CD14-positive monocyte (primary cell): ENCODE measurements around the gene TECPR2. TPM values are rescaled to one million over a fixed set of nuclear protein-coding genes. Genes with fewer than 3 reads are reported as not detected.

Source experiments
- DNase-seq, 3 donors: peaks; one replicate each; pipeline ENCODE4 v3.0.0-alpha.2; 2011 to 2022
- H2AFZ ChIP-seq: 2 replicates; pipeline ENCODE4 v1.6.0; 2012; ENCODE audit warnings: mild to moderate bottlenecking, low read depth, low read length, inconsistent platforms; ENCODE audit not compliant: insufficient read depth, poor library complexity, severe bottlenecking
- H3K27ac ChIP-seq, 2 donors: 1 replicate in 1 of 2; 2 replicates in 1 of 2; pipeline ENCODE4 v1.5.1; 2012 to 2013; ENCODE audit warnings: low read length in 2 of 2, control low read depth in 1 of 2, inconsistent platforms in 1 of 2, low read depth in 1 of 2, mild to moderate bottlenecking in 1 of 2
- H3K27me3 ChIP-seq, 2 donors: one replicate each; pipeline versions ENCODE4 v1.6.0 to v1.6.1; 2011 to 2013; ENCODE audit warnings: low read length in 2 of 2; ENCODE audit not compliant: control insufficient read depth in 2 of 2, insufficient read depth in 2 of 2
- H3K36me3 ChIP-seq, 2 donors: replicated peaks in 1 of 2; 1 replicate in 1 of 2; 2 replicates in 1 of 2; pipeline versions ENCODE4 v1.5.1 to v1.6.1; 2012 to 2013; ENCODE audit warnings: low read length in 2 of 2, control low read depth in 1 of 2, inconsistent platforms in 1 of 2, mild to moderate bottlenecking in 1 of 2; ENCODE audit not compliant: insufficient read depth in 2 of 2, control insufficient read depth in 1 of 2
- H3K4me1 ChIP-seq, 2 donors: 1 replicate in 1 of 2; 2 replicates in 1 of 2; pipeline versions ENCODE4 v1.5.1 to v1.6.1; 2012 to 2013; ENCODE audit warnings: low read length in 2 of 2, control low read depth in 1 of 2, inconsistent platforms in 1 of 2, mild to moderate bottlenecking in 1 of 2, moderate library complexity in 1 of 2; ENCODE audit not compliant: insufficient read depth in 2 of 2, control insufficient read depth in 1 of 2
- H3K4me2 ChIP-seq: replicated peaks from 2 replicates; pipeline ENCODE3; 2012; ENCODE audit warnings: low read length, moderate library complexity, mild to moderate bottlenecking; ENCODE audit not compliant: poor library complexity, severe bottlenecking; ENCODE audit errors: extremely low read depth
- H3K4me3 ChIP-seq, 3 experiments: fragments of 200-600 bp in 1 of 3; sonication (generic) in 1 of 3; replicated peaks in 1 of 3; 1 replicate in 2 of 3; 2 replicates in 1 of 3; pipeline ENCODE4 v1.5.1; 2011 to 2013; ENCODE audit warnings: low read length in 3 of 3, mild to moderate bottlenecking in 3 of 3, control low read depth in 2 of 3, low read depth in 2 of 3, inconsistent platforms in 1 of 3, moderate library complexity in 1 of 3
- H3K79me2 ChIP-seq: 2 replicates; pipeline ENCODE4 v1.6.0; 2012; ENCODE audit warnings: mild to moderate bottlenecking, control low read depth, inconsistent platforms, low read length, moderate library complexity; ENCODE audit not compliant: insufficient read depth
- H3K9ac ChIP-seq: 2 replicates; pipeline ENCODE4 v1.6.0; 2017; ENCODE audit warnings: low read length, mild to moderate bottlenecking; ENCODE audit not compliant: insufficient read depth, poor library complexity, severe bottlenecking
- H3K9me3 ChIP-seq, 2 donors: replicated peaks in 1 of 2; 1 replicate in 1 of 2; 2 replicates in 1 of 2; pipeline versions ENCODE4 v1.5.1 to v1.6.1; 2012 to 2013; ENCODE audit warnings: low read length in 2 of 2, control low read depth in 1 of 2; ENCODE audit not compliant: control insufficient read depth in 1 of 2, insufficient read depth in 1 of 2
- H4K20me1 ChIP-seq: 2 replicates; pipeline ENCODE4 v1.6.0; 2012; ENCODE audit warnings: mild to moderate bottlenecking, low read length, control low read depth, moderate library complexity; ENCODE audit not compliant: insufficient read depth
- H3K27ac Mint-ChIP-seq, 7 donors: one replicate each; pipeline ENCODE4 v1.8.0; 2020; ENCODE audit warnings: mild to moderate bottlenecking in 7 of 7, mixed read lengths in 7 of 7, moderate library complexity in 6 of 7, inconsistent platforms in 2 of 7
- H3K27me3 Mint-ChIP-seq, 3 donors: one replicate each; pipeline ENCODE4 v1.8.0; 2021 to 2022; ENCODE audit warnings: low read depth in 3 of 3, mild to moderate bottlenecking in 3 of 3, mixed read lengths in 3 of 3, moderate library complexity in 3 of 3, inconsistent platforms in 1 of 3
- H3K36me3 Mint-ChIP-seq, 2 donors: one replicate each; pipeline ENCODE4 v1.8.0; 2020; ENCODE audit warnings: mixed read lengths in 2 of 2, inconsistent platforms in 1 of 2, mild to moderate bottlenecking in 1 of 2
- H3K4me1 Mint-ChIP-seq: one replicate; pipeline ENCODE4 v1.8.0; 2020; ENCODE audit warnings: mild to moderate bottlenecking, mixed read lengths
- H3K4me3 Mint-ChIP-seq, 2 donors: one replicate each; pipeline ENCODE4 v1.8.0; 2020; ENCODE audit warnings: mild to moderate bottlenecking in 2 of 2, mixed read lengths in 2 of 2, moderate library complexity in 1 of 2
- H3K9me3 Mint-ChIP-seq, 7 donors: one replicate each; pipeline ENCODE4 v1.8.0; 2020 to 2022; ENCODE audit warnings: mixed read lengths in 7 of 7, mild to moderate bottlenecking in 6 of 7, moderate library complexity in 6 of 7, inconsistent platforms in 2 of 7
- CTCF ChIP-seq: fragments of 200-600 bp; IDR thresholded peaks from one replicate; pipeline ENCODE4 v1.8.0; 2022; ENCODE audit warnings: antibody characterized with exemption, mild to moderate bottlenecking
- WGBS: methylation state at CpG from one replicate; pipeline ENCODE4 v1.1.5; 2013; ENCODE audit warnings: missing lambda C conversion rate; ENCODE audit not compliant: insufficient coverage; 5-methylcytosine and 5-hydroxymethylcytosine counted together
- intact Hi-C, 2 donors: fragments of 100-400 bp; cut with micrococcal nuclease; formaldehyde crosslinking; loops; one replicate each; pipeline versions ENCODE4 v1.15.0 to v1.15.1; 2023
- polyA plus RNA-seq, 3 donors: library from polyadenylated mRNA; depleted of rRNA in 1 of 3; unstranded in 2 of 3; stranded (reverse) in 1 of 3; fragments of 300-500 nt in 2 of 3; fragments of >200 nt in 1 of 3; fragmentation: Illumina TruSeq in 2 of 3; gene quantifications; 1 replicate in 2 of 3; 2 replicates in 1 of 3; pipeline ENCODE4 v1.2.3, GENCODE V29; 2012 to 2021

TECPR2 gene
- polyA plus RNA-seq, 3 donors, result 2.8 to 10.4 (median 6.4) TPM

GRCh38 chr14:102316743-102317563, 45.8 kb upstream of the TECPR2 start:
- Histone ChIP-seq H3K36me3 (no peaks in the 10 kb centered on the region), H3K4me1 (peaks cover 52 to 59% of the 10 kb centered on the region in 2 donors), H2AFZ (peak overlapping the region; percentile 92), H3K9me3 (no peaks in the 10 kb centered on the region), H3K79me2 (no peaks in the 10 kb centered on the region), H3K27ac (peak overlapping the region; percentile 51 to 74), H3K4me2 (peak overlapping the region; percentile 92), H4K20me1 (no peaks in the 10 kb centered on the region), H3K27me3 (no peaks in the 10 kb centered on the region), H3K9ac (peak overlapping the region; percentile 50), H3K4me3 (peak overlapping the region; percentile 72 to 82 (median 77))
- WGBS, result under 1% methylated on average over 53 of the region's 54 CpGs
- Mint-ChIP-seq H3K27me3 (peaks cover 3 to 7% (median 4%) of the 10 kb centered on the region in 3 donors), H3K4me3 (peak overlapping the region; percentile 88 to 95), H3K27ac (peak overlapping the region; percentile 73 to 92 (median 89)), H3K36me3 (no peaks in the 10 kb centered on the region), H3K9me3 (no peaks in the 10 kb centered on the region), H3K4me1 (peaks cover 51% of the 10 kb centered on the region)
- peak; percentile 93 for TF ChIP-seq CTCF
- intact Hi-C loops, result loop anchor here (2.0 to 10.0 kb wide), 6 partner anchors 45 to 352 kb away; partner anchors contain the start of genes CINP (in 1 of the 2), DYNC1H1 (in 1 of the 2), HSP90AA1 (in 1 of the 2) and TECPR2 (in 1 of the 2)
- DNase-seq, result peak; percentile 88 to 93 (median 90)

GRCh38 chr14:102317564-102318248, 45.0 kb upstream of the TECPR2 start:
- no peak for DNase-seq
- peak overlapping the region; percentile 50 for H3K9ac ChIP-seq
- WGBS, result 63% methylated on average over 11 of the region's 12 CpGs
- intact Hi-C loops, result loop anchor here (2.0 to 10.0 kb wide), 6 partner anchors 45 to 353 kb away; partner anchors contain the start of genes CINP (in 1 of the 2), DYNC1H1 (in 1 of the 2), HSP90AA1 (in 1 of the 2) and TECPR2 (in 1 of the 2)
- H3K27ac Mint-ChIP-seq, result peak overlapping the region in 6 of 7 donors; percentile 57 to 91 (median 88)
- H3K4me3 Mint-ChIP-seq, result peak overlapping the region; percentile 88 to 95
- H3K4me1 ChIP-seq, result peaks cover 52 to 59% of the 10 kb centered on the region in 2 donors
- no peaks in the 10 kb centered on the region for H3K9me3 ChIP-seq
- H3K4me2 ChIP-seq, result peak overlapping the region; percentile 92
- H3K36me3 ChIP-seq, result no peaks in the 10 kb centered on the region
- no peaks in the 10 kb centered on the region for H3K36me3 Mint-ChIP-seq
- H3K27ac ChIP-seq, result peak overlapping the region in 1 of 2 donors; percentile 74
- peak overlapping the region; percentile 92 for H2AFZ ChIP-seq
- H3K27me3 Mint-ChIP-seq, result peaks cover 2 to 7% (median 3%) of the 10 kb centered on the region in 3 donors
- no peak for TF ChIP-seq CTCF
- H4K20me1 ChIP-seq, result no peaks in the 10 kb centered on the region
- no peaks in the 10 kb centered on the region for H3K9me3 Mint-ChIP-seq
- H3K79me2 ChIP-seq, result no peaks in the 10 kb centered on the region
- H3K4me1 Mint-ChIP-seq, result peaks cover 51% of the 10 kb centered on the region
- H3K4me3 ChIP-seq, result peak overlapping the region; percentile 29 to 82 (median 77)
- no peaks in the 10 kb centered on the region for H3K27me3 ChIP-seq
